ENCODE results near the gene RIPOR3.
"Not testable (repeated sequence)": the region's sequence is repeated elsewhere in the genome, so short reads cannot be mapped to it uniquely, and the experiment has no call there.

Gene RIPOR3

GRCh38 chr20:50672400-50673145 lies 18.8 kb downstream of the RIPOR3 start:
- no peak overlapping the region for H3K4me3 ChIP-seq (ENCODE audit: low read depth in 1 of 5, low read length in 5 of 5)
- no peaks in the 10 kb centered on the region for H3K36me3 ChIP-seq (ENCODE audit: control insufficient read depth in 5 of 5, insufficient read depth in 5 of 5, low read length in 5 of 5)
- no peaks in the 10 kb centered on the region for H3K9me3 ChIP-seq (ENCODE audit: control insufficient read depth in 5 of 5, low read length in 5 of 5)
- H3K9ac ChIP-seq (ENCODE audit: low read length in 5 of 5), result no peak overlapping the region
- H3K27me3 ChIP-seq (ENCODE audit: control insufficient read depth in 5 of 5, insufficient read depth in 4 of 5, low read length in 5 of 5), result peaks cover 0 to 2% (median 0%) of the 10 kb centered on the region in 5 donors
- peaks cover 0 to 12% (median 10%) of the 10 kb centered on the region in 5 donors for H3K4me1 ChIP-seq (ENCODE audit: control insufficient read depth in 5 of 5, insufficient read depth in 5 of 5, low read length in 5 of 5)
- H3K27ac ChIP-seq (ENCODE audit: low read depth, low read length), result no peak overlapping the region

- Histone ChIP-seq H3K27ac (ENCODE audit: low read depth, low read length) (no peak overlapping the region), H3K9me3 (ENCODE audit: control insufficient read depth in 5 of 5, low read length in 5 of 5) (no peaks in the 10 kb centered on the region), H3K4me1 (ENCODE audit: control insufficient read depth in 5 of 5, insufficient read depth in 5 of 5, low read length in 5 of 5) (peaks cover 0 to 12% (median 10%) of the 10 kb centered on the region in 5 donors), H3K36me3 (ENCODE audit: control insufficient read depth in 5 of 5, insufficient read depth in 5 of 5, low read length in 5 of 5) (no peaks in the 10 kb centered on the region), H3K4me3 (ENCODE audit: low read depth in 1 of 5, low read length in 5 of 5) (no peak overlapping the region), H3K9ac (ENCODE audit: low read length in 5 of 5) (no peak overlapping the region), H3K27me3 (ENCODE audit: control insufficient read depth in 5 of 5, insufficient read depth in 4 of 5, low read length in 5 of 5) (peaks cover 0 to 2% (median 0%) of the 10 kb centered on the region in 5 donors)
Measured at GRCh38 chr20:50671626-50672025, 19.7 kb downstream of the RIPOR3 start.

- not testable (repeated sequence) for H3K4me1 ChIP-seq (ENCODE audit: control insufficient read depth in 5 of 5, insufficient read depth in 5 of 5, low read length in 5 of 5); H3K27ac ChIP-seq (ENCODE audit: low read depth, low read length)
Measured at GRCh38 chr20:50671010-50671409, 20.3 kb downstream of the RIPOR3 start.

GRCh38 chr20:50670126-50670862 lies 21.0 kb downstream of the RIPOR3 start:
- H3K36me3 ChIP-seq (ENCODE audit: control insufficient read depth in 5 of 5, insufficient read depth in 5 of 5, low read length in 5 of 5), result no peaks in the 10 kb centered on the region
- no peak overlapping the region for H3K4me3 ChIP-seq (ENCODE audit: low read depth in 1 of 5, low read length in 5 of 5)
- H3K27me3 ChIP-seq (ENCODE audit: control insufficient read depth in 5 of 5, insufficient read depth in 4 of 5, low read length in 5 of 5), result peaks cover 0 to 2% (median 0%) of the 10 kb centered on the region in 5 donors
- no peak overlapping the region for H3K9ac ChIP-seq (ENCODE audit: low read length in 5 of 5)
- H3K9me3 ChIP-seq (ENCODE audit: control insufficient read depth in 5 of 5, low read length in 5 of 5), result no peaks in the 10 kb centered on the region
- no peak overlapping the region for H3K27ac ChIP-seq (ENCODE audit: low read depth, low read length)
- peaks cover 0 to 7% (median 3%) of the 10 kb centered on the region in 5 donors for H3K4me1 ChIP-seq (ENCODE audit: control insufficient read depth in 5 of 5, insufficient read depth in 5 of 5, low read length in 5 of 5)

More at GRCh38 chr20:50671010-50671409, 20.3 kb downstream of the RIPOR3 start:
- H3K9ac ChIP-seq (ENCODE audit: low read length in 5 of 5); H3K4me3 ChIP-seq (ENCODE audit: low read depth in 1 of 5, low read length in 5 of 5); H3K36me3 ChIP-seq (ENCODE audit: control insufficient read depth in 5 of 5, insufficient read depth in 5 of 5, low read length in 5 of 5); H3K9me3 ChIP-seq (ENCODE audit: control insufficient read depth in 5 of 5, low read length in 5 of 5); H3K27me3 ChIP-seq (ENCODE audit: control insufficient read depth in 5 of 5, insufficient read depth in 4 of 5, low read length in 5 of 5): not testable (repeated sequence)

- Histone ChIP-seq H3K4me3 (ENCODE audit: low read depth in 1 of 5, low read length in 5 of 5) (no peak overlapping the region), H3K27ac (ENCODE audit: low read depth, low read length) (no peak overlapping the region), H3K4me1 (ENCODE audit: control insufficient read depth in 5 of 5, insufficient read depth in 5 of 5, low read length in 5 of 5) (peaks cover 0 to 8% (median 4%) of the 10 kb centered on the region in 5 donors), H3K36me3 (ENCODE audit: control insufficient read depth in 5 of 5, insufficient read depth in 5 of 5, low read length in 5 of 5) (no peaks in the 10 kb centered on the region), H3K9ac (ENCODE audit: low read length in 5 of 5) (no peak overlapping the region), H3K9me3 (ENCODE audit: control insufficient read depth in 5 of 5, low read length in 5 of 5) (no peaks in the 10 kb centered on the region), H3K27me3 (ENCODE audit: control insufficient read depth in 5 of 5, insufficient read depth in 4 of 5, low read length in 5 of 5) (peaks cover 0 to 6% (median 0%) of the 10 kb centered on the region in 5 donors)
Measured at GRCh38 chr20:50668798-50669197, 22.5 kb downstream of the RIPOR3 start.

GRCh38 chr20:50668326-50668725 lies 23.0 kb downstream of the RIPOR3 start:
- peaks cover 0 to 6% (median 0%) of the 10 kb centered on the region in 5 donors for H3K27me3 ChIP-seq (ENCODE audit: control insufficient read depth in 5 of 5, insufficient read depth in 4 of 5, low read length in 5 of 5)
- H3K4me1 ChIP-seq (ENCODE audit: control insufficient read depth in 5 of 5, insufficient read depth in 5 of 5, low read length in 5 of 5), result peaks cover 0 to 5% (median 0%) of the 10 kb centered on the region in 5 donors
- no peaks in the 10 kb centered on the region for H3K9me3 ChIP-seq (ENCODE audit: control insufficient read depth in 5 of 5, low read length in 5 of 5)
- H3K27ac ChIP-seq (ENCODE audit: low read depth, low read length), result no peak overlapping the region
- no peak overlapping the region for H3K9ac ChIP-seq (ENCODE audit: low read length in 5 of 5)
- no peak overlapping the region for H3K4me3 ChIP-seq (ENCODE audit: low read depth in 1 of 5, low read length in 5 of 5)
- H3K36me3 ChIP-seq (ENCODE audit: control insufficient read depth in 5 of 5, insufficient read depth in 5 of 5, low read length in 5 of 5), result no peaks in the 10 kb centered on the region

GRCh38 chr20:50666709-50667298 lies 24.5 kb downstream of the RIPOR3 start:
- H3K27ac ChIP-seq (ENCODE audit: low read depth, low read length), result no peak overlapping the region
- H3K4me3 ChIP-seq (ENCODE audit: low read depth in 1 of 5, low read length in 5 of 5), result no peak overlapping the region
- H3K9me3 ChIP-seq (ENCODE audit: control insufficient read depth in 5 of 5, low read length in 5 of 5), result no peaks in the 10 kb centered on the region
- no peak overlapping the region for H3K9ac ChIP-seq (ENCODE audit: low read length in 5 of 5)
- no peaks in the 10 kb centered on the region for H3K36me3 ChIP-seq (ENCODE audit: control insufficient read depth in 5 of 5, insufficient read depth in 5 of 5, low read length in 5 of 5)
- peaks cover 0 to 9% (median 1%) of the 10 kb centered on the region in 5 donors for H3K4me1 ChIP-seq (ENCODE audit: control insufficient read depth in 5 of 5, insufficient read depth in 5 of 5, low read length in 5 of 5)
- H3K27me3 ChIP-seq (ENCODE audit: control insufficient read depth in 5 of 5, insufficient read depth in 4 of 5, low read length in 5 of 5), result peaks cover 0 to 6% (median 0%) of the 10 kb centered on the region in 5 donors

GRCh38 chr20:50664254-50664653 lies 27.1 kb downstream of the RIPOR3 start:
- Histone ChIP-seq H3K27me3 (ENCODE audit: control insufficient read depth in 5 of 5, insufficient read depth in 4 of 5, low read length in 5 of 5) (peaks cover 0 to 8% (median 0%) of the 10 kb centered on the region in 5 donors), H3K36me3 (ENCODE audit: control insufficient read depth in 5 of 5, insufficient read depth in 5 of 5, low read length in 5 of 5) (no peaks in the 10 kb centered on the region), H3K27ac (ENCODE audit: low read depth, low read length) (no peak overlapping the region), H3K9me3 (ENCODE audit: control insufficient read depth in 5 of 5, low read length in 5 of 5) (no peaks in the 10 kb centered on the region), H3K4me3 (ENCODE audit: low read depth in 1 of 5, low read length in 5 of 5) (no peak overlapping the region), H3K9ac (ENCODE audit: low read length in 5 of 5) (no peak overlapping the region), H3K4me1 (ENCODE audit: control insufficient read depth in 5 of 5, insufficient read depth in 5 of 5, low read length in 5 of 5) (peaks cover 2 to 22% (median 18%) of the 10 kb centered on the region in 5 donors)

- Histone ChIP-seq H3K27me3 (ENCODE audit: control insufficient read depth in 5 of 5, insufficient read depth in 4 of 5, low read length in 5 of 5) (peaks cover 0 to 8% (median 0%) of the 10 kb centered on the region in 5 donors), H3K9me3 (ENCODE audit: control insufficient read depth in 5 of 5, low read length in 5 of 5) (no peaks in the 10 kb centered on the region), H3K9ac (ENCODE audit: low read length in 5 of 5) (no peak overlapping the region), H3K36me3 (ENCODE audit: control insufficient read depth in 5 of 5, insufficient read depth in 5 of 5, low read length in 5 of 5) (no peaks in the 10 kb centered on the region), H3K27ac (ENCODE audit: low read depth, low read length) (no peak overlapping the region), H3K4me1 (ENCODE audit: control insufficient read depth in 5 of 5, insufficient read depth in 5 of 5, low read length in 5 of 5) (peaks cover 6 to 29% (median 18%) of the 10 kb centered on the region in 5 donors), H3K4me3 (ENCODE audit: low read depth in 1 of 5, low read length in 5 of 5) (no peak overlapping the region)
Measured at GRCh38 chr20:50663095-50663821, 28.1 kb downstream of the RIPOR3 start.
